Skin epidermis (tissue), 12 donors: Measurements from ENCODE around the gene TPST1.
A peak's percentile ranks its signal among the peaks of the same experiment; 100 is the strongest.
"Not testable (repeated sequence)": the region's sequence is repeated elsewhere in the genome, so short reads cannot be mapped to it uniquely, and the experiment has no call there.

Source experiments
- H3K27ac ChIP-seq, 21 experiments: fragments of 200-600 bp; sonication (generic) in 11 of 21; one replicate each; pipeline ENCODE4 v1.5.0; 2020; ENCODE audit warnings: mild to moderate bottlenecking in 3 of 21, inconsistent platforms in 2 of 21, moderate library complexity in 2 of 21
- H3K4me3 ChIP-seq, 7 experiments: fragments of 200-600 bp; sonication (generic) in 2 of 7; one replicate each; pipeline ENCODE4 v1.5.0; 2020; ENCODE audit warnings: inconsistent platforms in 2 of 7, mild to moderate bottlenecking in 2 of 7, moderate library complexity in 1 of 7

TPST1 gene

GRCh38 chr7:66204822-66205740 is at the start of gene TPST1:
TSS of gene TPST1 (plus strand) at chr7:66205334. CDS start at chr7:66240426, 35,092 bp downstream.
- peak within 1 kb of the TSS; percentile 50 to 94 (median 77) for H3K4me3 ChIP-seq
- peak within 1 kb of the TSS; percentile 2 to 93 (median 81) for H3K27ac ChIP-seq

DNA sequence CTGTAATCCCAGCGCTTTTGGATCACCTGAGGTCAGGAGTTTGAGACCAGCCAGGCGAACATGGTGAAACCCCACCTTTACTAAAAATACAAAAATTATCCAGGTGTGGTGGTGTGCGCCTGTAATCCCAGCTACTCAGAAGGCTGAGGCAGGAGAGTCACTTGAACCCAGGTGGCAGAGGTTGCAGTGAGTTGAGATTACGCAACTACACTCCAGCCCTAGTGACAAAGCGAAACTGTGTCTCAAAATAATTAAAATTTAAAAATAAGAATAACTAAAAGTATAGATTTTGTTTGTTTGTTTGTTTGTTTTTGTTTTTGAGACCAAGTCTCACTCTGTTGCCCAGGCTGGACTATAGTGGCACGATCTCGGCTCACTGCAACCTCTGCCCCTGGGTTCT is 49.1 kb upstream of the TPST1 start:
- not testable (repeated sequence) for H3K27ac ChIP-seq, H3K4me3 ChIP-seq

DNA sequence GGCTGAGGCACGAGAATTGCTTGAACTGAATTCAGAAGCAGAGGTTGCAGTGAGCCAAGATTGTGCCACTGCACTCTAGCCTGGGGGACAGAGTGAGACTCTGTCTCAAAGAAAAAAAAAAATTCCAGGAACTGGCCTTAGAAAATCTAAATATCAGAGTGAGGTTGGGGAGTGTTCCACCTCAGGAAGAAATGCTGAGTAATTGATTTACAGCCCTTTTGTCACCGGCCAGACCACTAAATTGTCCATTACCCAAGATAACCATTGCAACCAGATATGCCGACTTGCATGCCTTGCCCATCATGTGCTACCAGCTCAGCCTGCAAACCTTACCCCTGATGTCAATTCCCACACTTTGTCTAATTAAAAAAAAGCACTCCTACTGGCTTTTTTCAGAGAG is 48.1 kb upstream of the TPST1 start:
- Histone ChIP-seq H3K4me3 (no peak overlapping the region), H3K27ac (no peak overlapping the region)

GRCh38 chr7:66162622-66163021 is 42.5 kb upstream of the TPST1 start:
- H3K4me3 ChIP-seq, result no peak overlapping the region
- H3K27ac ChIP-seq, result no peak overlapping the region

DNA sequence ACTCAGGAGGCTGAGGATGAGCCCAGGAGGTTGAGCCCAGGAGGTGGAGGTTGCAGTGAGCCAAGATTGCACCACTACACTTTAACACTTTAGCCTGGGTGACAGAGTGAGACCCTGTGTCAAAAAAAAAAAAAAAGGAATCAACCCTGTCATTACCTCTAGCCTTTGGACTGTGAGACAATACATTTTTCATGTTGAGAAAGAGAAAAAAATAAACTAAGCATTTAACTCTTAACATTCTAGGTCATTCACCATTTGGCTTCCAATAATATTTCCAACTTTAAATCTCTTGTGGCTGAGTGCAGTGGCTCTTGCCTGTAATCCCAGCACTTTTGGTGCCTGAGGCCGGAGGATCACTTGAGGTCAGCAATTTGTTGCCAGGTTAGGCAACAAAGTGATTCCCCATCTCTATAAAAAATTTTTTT is 41.9 kb upstream of the TPST1 start:
- Histone ChIP-seq H3K27ac (no peak overlapping the region), H3K4me3 (no peak overlapping the region)

DNA sequence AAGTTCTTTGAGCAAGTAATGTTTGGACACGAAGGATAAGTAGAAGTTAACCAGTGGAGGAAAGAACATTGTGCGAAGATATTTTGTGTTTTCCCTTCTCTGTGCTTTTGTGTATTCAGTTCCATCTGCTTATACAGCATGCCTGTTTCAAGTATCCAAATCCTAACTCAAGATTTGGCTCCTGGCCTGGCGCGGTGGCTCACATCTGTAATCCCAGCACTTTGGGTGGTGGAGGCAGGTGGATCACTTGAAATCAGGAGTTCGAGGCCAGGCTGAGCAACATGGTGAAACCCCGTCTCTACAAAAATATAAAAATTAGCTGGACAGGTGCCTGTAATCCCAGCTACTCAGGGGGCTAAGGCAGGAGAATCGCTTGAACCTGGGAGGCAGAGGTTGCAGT is 40.8 kb upstream of the TPST1 start:
- Histone ChIP-seq H3K4me3 (no peak overlapping the region), H3K27ac (no peak overlapping the region)

GRCh38 chr7:66167773-66168387 is 37.3 kb upstream of the TPST1 start:
- H3K27ac ChIP-seq, result no peak overlapping the region
- no peak overlapping the region for H3K4me3 ChIP-seq

DNA sequence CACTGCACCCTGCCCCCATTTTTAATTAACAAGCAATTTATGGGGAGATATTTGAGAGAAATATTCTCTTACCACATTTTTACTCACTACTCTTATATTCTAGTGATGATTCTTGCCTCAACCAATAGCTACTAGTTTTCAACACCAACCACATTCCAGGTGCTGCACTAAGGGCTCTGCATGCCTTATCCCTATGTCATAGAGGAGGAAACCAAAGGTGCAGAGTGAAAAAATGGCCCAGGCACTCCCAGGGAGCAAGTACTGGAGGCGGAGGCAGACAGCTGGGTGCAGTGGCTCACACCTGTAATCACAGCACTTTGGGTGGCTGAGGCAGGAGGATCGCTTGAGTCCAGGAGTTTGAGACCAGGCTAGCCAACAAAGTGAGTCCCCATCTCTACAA is 35.5 kb upstream of the TPST1 start:
- H3K4me3 ChIP-seq, result no peak overlapping the region
- no peak overlapping the region for H3K27ac ChIP-seq

GRCh38 chr7:66170309-66171231 is 34.6 kb upstream of the TPST1 start:
- H3K4me3 ChIP-seq, result no peak overlapping the region
- H3K27ac ChIP-seq, result peak overlapping the region in 6 of 21 experiments; percentile 2 to 69 (median 24)

DNA sequence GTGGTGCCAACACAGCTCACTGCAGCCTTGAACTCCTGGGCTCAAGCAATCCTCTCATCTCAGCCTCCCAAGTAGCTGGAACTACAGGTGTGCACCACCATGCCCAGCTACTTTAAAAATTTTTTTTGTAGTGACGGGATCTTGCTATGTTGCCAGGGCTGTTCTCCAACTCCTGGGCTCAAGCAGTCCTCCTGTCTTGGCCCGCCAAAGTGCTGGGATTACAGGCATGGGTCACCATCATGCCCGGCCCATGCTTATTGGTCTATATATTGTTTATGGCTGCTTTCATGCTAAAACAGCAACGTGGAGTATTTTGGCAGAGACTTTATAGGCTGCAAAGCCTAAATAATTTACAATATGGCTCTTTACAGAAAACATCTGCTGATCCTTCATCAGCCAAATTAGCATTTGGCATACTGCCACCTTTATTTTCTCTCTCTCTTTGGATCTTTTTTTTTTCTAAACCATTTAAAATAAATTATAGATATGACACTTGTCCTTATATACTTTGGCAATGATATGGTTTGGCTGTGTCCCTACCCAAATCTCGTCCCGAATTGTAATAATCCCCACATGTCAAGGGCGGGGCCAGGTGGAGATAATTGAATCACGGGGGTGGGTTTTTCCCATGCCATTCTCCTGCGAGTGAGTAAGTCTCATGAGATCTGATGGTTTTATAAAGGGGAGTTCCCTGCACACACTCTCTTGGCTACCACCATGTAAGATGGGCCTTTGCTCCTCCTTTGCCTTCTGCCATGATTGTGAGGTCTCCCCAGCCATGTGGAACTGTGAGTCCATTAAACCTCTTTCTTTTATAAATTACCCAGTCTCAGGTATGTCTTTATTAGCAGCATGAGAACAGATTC is 32.4 kb upstream of the TPST1 start:
- H3K4me3 ChIP-seq, H3K27ac ChIP-seq: not testable (repeated sequence)

DNA sequence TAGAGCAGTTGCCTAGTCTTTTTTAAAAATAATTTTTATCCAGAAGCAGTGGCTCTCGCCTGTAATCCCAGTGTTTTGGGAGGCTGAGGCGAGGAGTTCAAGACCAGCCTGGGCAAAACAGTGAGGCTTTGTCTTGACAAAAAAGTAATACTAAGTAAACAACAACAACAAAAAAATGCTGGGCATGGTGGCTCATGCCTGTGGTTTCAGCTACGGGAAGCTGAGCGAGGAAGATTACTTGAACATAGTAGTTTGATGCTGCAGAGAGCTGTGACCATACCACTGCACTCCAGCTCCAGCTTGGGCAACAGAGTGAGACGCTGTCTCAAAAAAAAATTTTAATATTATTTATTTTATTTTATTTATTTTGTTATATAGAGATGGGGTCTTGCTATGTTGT is 31.3 kb upstream of the TPST1 start:
- Histone ChIP-seq H3K4me3 (no peak overlapping the region), H3K27ac (no peak overlapping the region)

GRCh38 chr7:66175006-66175405 is 30.1 kb upstream of the TPST1 start:
- not testable (repeated sequence) for H3K27ac ChIP-seq, H3K4me3 ChIP-seq

GRCh38 chr7:66176914-66177313 is 28.2 kb upstream of the TPST1 start:
- Histone ChIP-seq H3K27ac (no peak overlapping the region), H3K4me3 (no peak overlapping the region)

DNA sequence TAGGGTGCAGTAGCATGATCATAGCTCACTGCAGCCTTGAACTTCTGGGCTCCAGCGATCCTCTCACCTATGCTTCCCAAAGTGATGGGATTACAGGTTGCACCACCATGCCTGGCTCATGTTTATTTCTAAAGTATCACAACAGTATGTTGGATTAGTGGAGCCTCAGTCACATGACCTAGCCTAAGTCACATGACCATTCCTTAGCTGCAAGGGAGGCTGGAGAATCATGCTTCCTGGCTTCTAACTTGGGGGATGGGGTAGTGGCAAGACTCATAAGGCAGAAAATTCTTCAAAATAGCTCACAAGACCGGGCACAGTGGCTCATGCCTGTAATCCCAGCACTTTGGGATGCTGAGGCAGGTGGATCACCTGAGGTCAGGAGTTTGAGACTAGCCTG is 26.9 kb upstream of the TPST1 start:
- no peak overlapping the region for H3K4me3 ChIP-seq
- no peak overlapping the region for H3K27ac ChIP-seq

GRCh38 chr7:66181329-66181728 is 23.8 kb upstream of the TPST1 start:
- peak overlapping the region in 2 of 21 experiments; percentile 31 to 40 for H3K27ac ChIP-seq
- H3K4me3 ChIP-seq, result no peak overlapping the region

DNA sequence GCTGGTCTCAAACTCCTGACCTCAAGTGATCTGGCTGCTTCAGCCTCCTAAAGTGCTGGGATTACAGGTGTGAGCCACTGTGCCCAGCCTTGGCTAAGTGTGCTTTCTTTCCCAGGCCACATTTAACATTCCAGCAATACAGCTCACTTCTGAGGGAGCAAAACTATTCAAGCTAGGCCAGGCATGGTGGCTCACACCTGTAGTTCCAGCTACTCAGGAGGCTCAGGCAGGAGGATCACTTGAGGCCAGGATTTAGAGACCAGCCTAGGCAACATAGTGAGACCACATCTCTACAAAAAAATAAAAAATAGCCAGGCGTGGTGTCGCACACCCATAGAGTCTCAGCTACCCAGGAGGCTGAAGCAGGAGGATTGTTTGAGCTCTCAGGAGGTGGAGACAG is 23.3 kb upstream of the TPST1 start:
- H3K4me3 ChIP-seq, result no peak overlapping the region
- peak overlapping the region in 2 of 21 experiments; percentile 18 to 31 for H3K27ac ChIP-seq

DNA sequence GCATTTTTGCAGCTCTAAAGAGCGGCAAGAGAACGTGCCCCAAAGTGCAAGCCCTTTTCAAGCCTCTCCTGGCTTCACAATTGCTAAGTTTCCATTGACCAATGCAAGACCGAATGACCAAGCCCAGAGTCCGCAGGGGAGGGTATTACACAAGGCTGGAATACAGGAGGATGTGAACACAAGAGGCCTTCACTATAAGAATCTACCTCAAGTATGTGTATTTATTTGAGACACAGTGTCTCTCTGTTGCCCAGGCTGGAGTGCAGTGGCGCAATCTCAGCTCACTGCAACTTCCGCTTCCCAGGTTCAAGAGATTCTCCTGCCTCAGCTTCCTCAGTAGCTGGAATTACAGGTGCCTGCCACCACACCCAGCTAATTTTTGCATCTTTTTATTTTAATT is 22.2 kb upstream of the TPST1 start:
- no peak overlapping the region for H3K27ac ChIP-seq

GRCh38 chr7:66183700-66184099 is 21.4 kb upstream of the TPST1 start:
- H3K4me3 ChIP-seq, result no peak overlapping the region
- peak overlapping the region in 1 of 21 experiments; percentile 29 for H3K27ac ChIP-seq

More for the DNA sequence above, 22.2 kb upstream of the TPST1 start:
- no peak overlapping the region for H3K4me3 ChIP-seq

- Histone ChIP-seq H3K4me3 (no peak overlapping the region), H3K27ac (no peak overlapping the region)
Observed at GRCh38 chr7:66185680-66186187, 19.4 kb upstream of the TPST1 start.
